ENCODE measurements around the gene KATNBL1.

DNA sequence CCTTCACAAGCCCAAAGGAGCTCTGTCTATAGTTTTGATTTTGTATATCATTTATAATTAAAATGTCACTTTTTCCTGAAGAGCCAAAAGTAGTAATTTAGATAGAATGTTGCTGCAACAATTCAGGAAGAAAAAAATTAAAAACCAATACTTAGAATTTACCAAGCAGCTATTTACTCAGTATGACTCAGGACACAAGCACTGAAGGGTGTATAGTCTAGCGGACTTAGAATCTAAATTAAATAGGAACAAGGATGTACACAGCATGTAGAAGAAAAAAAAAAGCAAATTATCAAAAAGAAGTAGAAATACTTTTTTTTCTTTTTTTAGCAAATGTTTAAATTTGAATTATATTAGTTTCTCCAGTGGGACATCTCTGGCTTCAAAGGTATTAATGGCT, 76.4 kb downstream of the KATNBL1 start:
- no peak for TF ChIP-seq EGR1 (IDR thresholded peaks at IDR 0.05; ENCODE audit: low read depth in 2 of 2)
- TF ChIP-seq, protein P1, sequence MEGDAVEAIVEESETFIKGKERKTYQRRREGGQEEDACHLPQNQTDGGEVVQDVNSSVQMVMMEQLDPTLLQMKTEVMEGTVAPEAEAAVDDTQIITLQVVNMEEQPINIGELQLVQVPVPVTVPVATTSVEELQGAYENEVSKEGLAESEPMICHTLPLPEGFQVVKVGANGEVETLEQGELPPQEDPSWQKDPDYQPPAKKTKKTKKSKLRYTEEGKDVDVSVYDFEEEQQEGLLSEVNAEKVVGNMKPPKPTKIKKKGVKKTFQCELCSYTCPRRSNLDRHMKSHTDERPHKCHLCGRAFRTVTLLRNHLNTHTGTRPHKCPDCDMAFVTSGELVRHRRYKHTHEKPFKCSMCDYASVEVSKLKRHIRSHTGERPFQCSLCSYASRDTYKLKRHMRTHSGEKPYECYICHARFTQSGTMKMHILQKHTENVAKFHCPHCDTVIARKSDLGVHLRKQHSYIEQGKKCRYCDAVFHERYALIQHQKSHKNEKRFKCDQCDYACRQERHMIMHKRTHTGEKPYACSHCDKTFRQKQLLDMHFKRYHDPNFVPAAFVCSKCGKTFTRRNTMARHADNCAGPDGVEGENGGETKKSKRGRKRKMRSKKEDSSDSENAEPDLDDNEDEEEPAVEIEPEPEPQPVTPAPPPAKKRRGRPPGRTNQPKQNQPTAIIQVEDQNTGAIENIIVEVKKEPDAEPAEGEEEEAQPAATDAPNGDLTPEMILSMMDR (IDR thresholded peaks at IDR 0.05; ENCODE audit: low read depth, low read length, missing input control) = no peak
- TF ChIP-seq GABPA (IDR thresholded peaks at IDR 0.05 in 1 of 2, conservative IDR thresholded peaks at IDR 0.05 in 1 of 2) = no peak
- no peak for TF ChIP-seq ZBTB33 (IDR thresholded peaks at IDR 0.05)
- no peak for TF ChIP-seq JUND (IDR thresholded peaks at IDR 0.05)
- TF ChIP-seq SP1 (IDR thresholded peaks at IDR 0.05) = no peak
- TF ChIP-seq FOXA2 (IDR thresholded peaks at IDR 0.05) = no peak
- TF ChIP-seq TAF1 (conservative IDR thresholded peaks at IDR 0.05) = no peak
- TF ChIP-seq REST (IDR thresholded peaks at IDR 0.05) = no peak
